OCI-LY3 (cell line): Measurements from ENCODE around the gene FRMD4B.

Source experiments
- CTCF ChIP-seq: fragments of 200-600, 300-600 bp; sonication (generic); IDR thresholded peaks from 2 replicates; pipeline ENCODE4 v1.5.1; 2014; ENCODE audit warnings: antibody characterized with exemption, low read length, low read depth
- EZH2phosphoT487 ChIP-seq: fragments of 200-600 bp; shearing (Covaris generic); IDR thresholded peaks from 2 replicates; pipeline ENCODE4 v1.6.1; 2018; ENCODE audit warnings: antibody characterized with exemption, mixed run types, low read depth

- TF ChIP-seq CTCF (no peak), EZH2phosphoT487 (no peak)
These were observed 248.5 kb downstream of the FRMD4B start for GRCh38 chr3:69137412-69137811.
